Fibroblast of the conjunctiva (primary cell): ENCODE measurements around the gene PLCL2.
"Not testable (repeated sequence)": the region's sequence is repeated elsewhere in the genome, so short reads cannot be mapped to it uniquely, and the experiment has no call there.

ENCODE experiments used
- DNase-seq: peaks from one replicate; pipeline ENCODE4 v3.0.0-alpha.2; 2010; ENCODE audit warnings: low read depth

PLCL2 gene

GRCh38 chr3:17119201-17120072, 234.7 kb downstream of the PLCL2 start:
- DNase-seq: no peak

- no peak for DNase-seq
Observed at GRCh38 chr3:17120115-17120514, 235.4 kb downstream of the PLCL2 start.

- DNase-seq: no peak
Observed at GRCh38 chr3:17121336-17121735, 236.6 kb downstream of the PLCL2 start.

GRCh38 chr3:17122758-17123157, 238.0 kb downstream of the PLCL2 start:
- no peak for DNase-seq

- DNase-seq: no peak
Observed at GRCh38 chr3:17125738-17126442, 241.1 kb downstream of the PLCL2 start.

GRCh38 chr3:17128671-17129070, 243.9 kb downstream of the PLCL2 start:
- not testable (repeated sequence) for DNase-seq

GRCh38 chr3:17129556-17129955, 244.8 kb downstream of the PLCL2 start:
- no peak for DNase-seq

GRCh38 chr3:17130956-17131355, 246.2 kb downstream of the PLCL2 start:
- DNase-seq: no peak

- no peak for DNase-seq
Observed at GRCh38 chr3:17132286-17133115, 247.7 kb downstream of the PLCL2 start.

- no peak for DNase-seq
Observed at GRCh38 chr3:17133632-17134545, 249.1 kb downstream of the PLCL2 start.

GRCh38 chr3:17135696-17136095, 250.9 kb downstream of the PLCL2 start:
- DNase-seq: no peak

GRCh38 chr3:17136136-17136721, 251.5 kb downstream of the PLCL2 start:
- DNase-seq: no peak

GRCh38 chr3:17137321-17137826, 252.6 kb downstream of the PLCL2 start:
- no peak for DNase-seq

GRCh38 chr3:17138246-17139039, 253.7 kb downstream of the PLCL2 start:
- DNase-seq: no peak
